ENCODE data around the gene PATL1.

DNA sequence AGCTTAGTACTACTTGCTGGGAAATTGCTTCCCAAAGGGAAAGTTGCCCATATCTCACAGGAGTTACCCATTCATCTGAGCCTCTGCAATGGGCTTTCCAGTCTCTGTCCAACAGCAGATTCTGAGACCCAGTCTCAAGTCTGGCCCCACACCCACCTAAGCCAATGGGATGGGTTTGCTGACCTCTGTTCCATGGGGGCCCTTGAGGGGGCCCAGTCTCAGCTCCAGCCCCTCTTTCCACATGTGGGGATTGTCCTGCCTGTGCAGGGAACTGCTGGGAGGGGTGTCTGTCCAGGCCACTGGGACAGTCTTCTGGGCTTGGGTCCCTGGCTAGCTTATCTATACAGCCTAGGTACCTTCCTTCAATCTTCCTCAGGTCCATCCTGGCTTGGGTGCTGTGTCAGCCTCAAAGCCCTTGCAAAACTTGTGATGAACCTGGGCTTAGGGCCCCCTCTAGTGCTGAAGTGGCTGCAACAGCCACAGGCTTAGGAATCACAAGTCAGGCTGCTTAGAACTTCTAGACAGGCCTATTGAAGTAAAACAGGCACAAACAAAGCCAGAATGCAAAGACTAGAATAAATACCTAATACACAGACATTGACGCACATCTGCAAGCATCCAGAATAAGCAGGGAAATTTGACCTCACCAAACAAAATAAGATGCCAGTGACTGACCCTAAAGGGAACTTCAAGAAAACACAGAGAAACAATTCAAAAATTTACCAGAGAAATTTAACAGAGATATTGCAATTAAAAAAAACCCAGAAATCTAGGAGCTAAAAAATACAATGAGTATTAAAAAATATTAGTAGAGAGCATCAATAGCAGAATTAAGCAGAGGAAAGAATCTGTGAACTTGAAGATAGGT is 11.7 kb upstream of the PATL1 start:
- TF ChIP-seq, protein P1, sequence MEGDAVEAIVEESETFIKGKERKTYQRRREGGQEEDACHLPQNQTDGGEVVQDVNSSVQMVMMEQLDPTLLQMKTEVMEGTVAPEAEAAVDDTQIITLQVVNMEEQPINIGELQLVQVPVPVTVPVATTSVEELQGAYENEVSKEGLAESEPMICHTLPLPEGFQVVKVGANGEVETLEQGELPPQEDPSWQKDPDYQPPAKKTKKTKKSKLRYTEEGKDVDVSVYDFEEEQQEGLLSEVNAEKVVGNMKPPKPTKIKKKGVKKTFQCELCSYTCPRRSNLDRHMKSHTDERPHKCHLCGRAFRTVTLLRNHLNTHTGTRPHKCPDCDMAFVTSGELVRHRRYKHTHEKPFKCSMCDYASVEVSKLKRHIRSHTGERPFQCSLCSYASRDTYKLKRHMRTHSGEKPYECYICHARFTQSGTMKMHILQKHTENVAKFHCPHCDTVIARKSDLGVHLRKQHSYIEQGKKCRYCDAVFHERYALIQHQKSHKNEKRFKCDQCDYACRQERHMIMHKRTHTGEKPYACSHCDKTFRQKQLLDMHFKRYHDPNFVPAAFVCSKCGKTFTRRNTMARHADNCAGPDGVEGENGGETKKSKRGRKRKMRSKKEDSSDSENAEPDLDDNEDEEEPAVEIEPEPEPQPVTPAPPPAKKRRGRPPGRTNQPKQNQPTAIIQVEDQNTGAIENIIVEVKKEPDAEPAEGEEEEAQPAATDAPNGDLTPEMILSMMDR (optimal IDR thresholded peaks at IDR 0.05 in 1 of 3, IDR thresholded peaks at IDR 0.05 in 1 of 3, conservative IDR thresholded peaks at IDR 0.05 in 1 of 3; ENCODE audit: extremely low read depth in 1 of 3, insufficient read depth in 2 of 3, low read length in 3 of 3), result peak; percentile 78 to 85 (median 81)
- no peak for TF ChIP-seq EZH2 (IDR thresholded peaks at IDR 0.05; ENCODE audit: low read length)
